Neural crest cell (in vitro differentiated cells): Measurements from ENCODE around the gene CD22. TPM values are rescaled to one million over a fixed set of nuclear protein-coding genes. Genes with fewer than 3 reads are reported as not detected.

ENCODE experiments used
- DNase-seq: peaks from one replicate; pipeline ENCODE4 v3.0.0; 2021; ENCODE audit warnings: low read depth, mixed read lengths, low spot score
- H3K27ac Mint-ChIP-seq: one replicate; pipeline ENCODE4 v1.8.0; 2021; ENCODE audit warnings: mild to moderate bottlenecking, mixed read lengths; ENCODE audit not compliant: unreplicated experiment
- H3K27me3 Mint-ChIP-seq: 2 replicates; pipeline ENCODE4 v1.8.0; 2021; ENCODE audit warnings: low read depth, mild to moderate bottlenecking, mixed read lengths
- H3K36me3 Mint-ChIP-seq: 2 replicates; pipeline ENCODE4 v1.8.0; 2021; ENCODE audit warnings: low read depth, mild to moderate bottlenecking, mixed read lengths
- H3K4me1 Mint-ChIP-seq: 2 replicates; pipeline ENCODE4 v1.8.0; 2021; ENCODE audit warnings: mixed read lengths
- H3K4me3 Mint-ChIP-seq: one replicate; pipeline ENCODE4 v1.8.0; 2021; ENCODE audit warnings: mild to moderate bottlenecking, mixed read lengths
- H3K9me3 Mint-ChIP-seq: 2 replicates; pipeline ENCODE4 v1.8.0; 2021; ENCODE audit warnings: mixed read lengths
- CTCF ChIP-seq: fragments of 200-600 bp; sonication (generic); conservative IDR thresholded peaks from 2 replicates; pipeline ENCODE4 v1.5.0; 2021; ENCODE audit warnings: antibody characterized with exemption, mild to moderate bottlenecking
- total RNA-seq: library from RNA; stranded (reverse); gene quantifications from 2 replicates; pipeline ENCODE4 v1.2.1, GENCODE V29; 2021

The CD22 gene
- total RNA-seq, 1 donor from 2014 or later: not detected

- Mint-ChIP-seq H3K36me3 (no peaks in the 10 kb centered on the region), H3K27me3 (peaks cover 11% of the 10 kb centered on the region), H3K9me3 (no peaks in the 10 kb centered on the region), H3K4me3 (no peak overlapping the region), H3K4me1 (no peaks in the 10 kb centered on the region), H3K27ac (peak overlapping the region; percentile 6)
- no peak for DNase-seq
- TF ChIP-seq CTCF: no peak
Measured at GRCh38 chr19:35331551-35332214, 2.7 kb downstream of the CD22 start.

- no peak for TF ChIP-seq CTCF
- H3K4me1 Mint-ChIP-seq: no peaks in the 10 kb centered on the region
- peaks cover 8% of the 10 kb centered on the region for H3K27me3 Mint-ChIP-seq
- no peaks in the 10 kb centered on the region for H3K9me3 Mint-ChIP-seq
- no peak for DNase-seq
- H3K27ac Mint-ChIP-seq: no peak overlapping the region
- H3K4me3 Mint-ChIP-seq: no peak overlapping the region
- no peaks in the 10 kb centered on the region for H3K36me3 Mint-ChIP-seq
Measured at GRCh38 chr19:35332817-35333216, 3.8 kb downstream of the CD22 start.

GRCh38 chr19:35334144-35334753 lies 5.3 kb downstream of the CD22 start:
- H3K27me3 Mint-ChIP-seq: peaks cover 5% of the 10 kb centered on the region
- H3K27ac Mint-ChIP-seq: no peak overlapping the region
- H3K4me3 Mint-ChIP-seq: no peak overlapping the region
- no peak for TF ChIP-seq CTCF
- H3K4me1 Mint-ChIP-seq: no peaks in the 10 kb centered on the region
- DNase-seq: no peak
- H3K36me3 Mint-ChIP-seq: no peaks in the 10 kb centered on the region
- no peaks in the 10 kb centered on the region for H3K9me3 Mint-ChIP-seq

- H3K27ac Mint-ChIP-seq: no peak overlapping the region
- no peak overlapping the region for H3K4me3 Mint-ChIP-seq
- no peak for TF ChIP-seq CTCF
Measured at GRCh38 chr19:35336166-35336955, 7.4 kb downstream of the CD22 start.

GRCh38 chr19:35337097-35337983 lies 8.4 kb downstream of the CD22 start:
- DNase-seq: no peak

More at GRCh38 chr19:35336166-35336955, 7.4 kb downstream of the CD22 start:
- Mint-ChIP-seq H3K36me3 (no peaks in the 10 kb centered on the region), H3K9me3 (no peaks in the 10 kb centered on the region), H3K27me3 (no peaks in the 10 kb centered on the region), H3K4me1 (no peaks in the 10 kb centered on the region)
- DNase-seq: no peak

More at GRCh38 chr19:35337097-35337983, 8.4 kb downstream of the CD22 start:
- Mint-ChIP-seq H3K27ac (no peak overlapping the region), H3K9me3 (no peaks in the 10 kb centered on the region), H3K27me3 (peaks cover 5% of the 10 kb centered on the region), H3K4me3 (no peak overlapping the region), H3K4me1 (no peaks in the 10 kb centered on the region), H3K36me3 (no peaks in the 10 kb centered on the region)
- no peak for TF ChIP-seq CTCF
